Measurements from ENCODE around the gene TAPBPL. TPM values are rescaled to one million over a fixed set of nuclear protein-coding genes. Genes with fewer than 3 reads are reported as not detected.

Gene TAPBPL
- total RNA-seq = 11.8 and 17.4 TPM in 2 replicates

GRCh38 chr12:6451348-6452244 is at the start of gene TAPBPL:
TSS of gene TAPBPL (plus strand) at chr12:6452042. CDS start at chr12:6452249, 207 bp downstream.

GRCh38 chr12:6444704-6445688 is 6.8 kb upstream of the TAPBPL start, which contains the start of gene CD27:
TSS of gene CD27 (plus strand) at chr12:6444955. CDS start at chr12:6445096, 141 bp downstream.

GRCh38 chr12:6470375-6471163 is 18.7 kb downstream of the TAPBPL start, which contains the start of gene VAMP1:
TSS of gene VAMP1 (minus strand) at chr12:6470677. CDS start at chr12:6470531, 146 bp downstream.

GRCh38 chr12:6492838-6493496 is 41.1 kb downstream of the TAPBPL start, which contains the start of gene MRPL51:
TSS of gene MRPL51 (minus strand) at chr12:6493262. CDS start at chr12:6493136, 126 bp downstream.

GRCh38 chr12:6493497-6494257 is 41.8 kb downstream of the TAPBPL start, which contains the start of gene NCAPD2:
TSS of gene NCAPD2 (plus strand) at chr12:6494102. CDS start at chr12:6495099, 997 bp downstream.

Other genes starting within 250 kb of the TAPBPL start
- under 0.01 TPM in 1 of 2 replicates, not detected in the other for gene PLEKHG6, start 141.4 kb upstream of the TAPBPL start, total RNA-seq
- 39.7 and 60.5 TPM in 2 replicates for gene TNFRSF1A, start 110.0 kb upstream of the TAPBPL start, total RNA-seq
- 0.16 TPM in 1 of 2 replicates, not detected in the other for gene SCNN1A, start 76.5 kb upstream of the TAPBPL start, total RNA-seq
- 30.6 and 46.2 TPM in 2 replicates for gene LTBR, start 67.9 kb upstream of the TAPBPL start, total RNA-seq
- gene CD27, start 7.1 kb upstream of the TAPBPL start, total RNA-seq = not detected in 2 replicates
- 1.9 and 7.9 TPM in 2 replicates for gene VAMP1, start 18.6 kb downstream of the TAPBPL start, total RNA-seq
- gene MRPL51, start 41.2 kb downstream of the TAPBPL start, total RNA-seq = 107 and 118 TPM in 2 replicates
- 36.8 and 54.2 TPM in 2 replicates for gene NCAPD2, start 42.1 kb downstream of the TAPBPL start, total RNA-seq
- 3,225 and 4,830 TPM in 2 replicates for gene GAPDH, start 82.5 kb downstream of the TAPBPL start, total RNA-seq
- 6.6 and 12.7 TPM in 2 replicates for gene IFFO1, start 104.0 kb downstream of the TAPBPL start, total RNA-seq
- gene NOP2, start 116.2 kb downstream of the TAPBPL start, total RNA-seq = 6.5 and 19.4 TPM in 2 replicates
- 158 and 246 TPM in 2 replicates for gene CHD4, start 155.3 kb downstream of the TAPBPL start, total RNA-seq
- gene LPAR5, start 183.9 kb downstream of the TAPBPL start, total RNA-seq = not detected in 2 replicates
- gene ACRBP, start 195.4 kb downstream of the TAPBPL start, total RNA-seq = 0.16 and 0.57 TPM in 2 replicates
- gene ING4, start 211.1 kb downstream of the TAPBPL start, total RNA-seq = 27.2 and 43.3 TPM in 2 replicates
- gene ZNF384, start 237.3 kb downstream of the TAPBPL start, total RNA-seq = 6.5 and 18.5 TPM in 2 replicates
- gene PIANP, start 248.8 kb downstream of the TAPBPL start, total RNA-seq = not detected in 2 replicates